Neural progenitor cell (in vitro differentiated cells): ENCODE results near the gene SNX20. TPM values are rescaled to one million over a fixed set of nuclear protein-coding genes. Genes with fewer than 3 reads are reported as not detected.

Source experiments
- DNase-seq: peaks from one replicate; pipeline ENCODE4 v3.0.0-alpha.2; 2016; ENCODE audit warnings: low spot score
- H2AFZ ChIP-seq: fragments of 200-600 bp; sonication (generic); replicated peaks from 2 replicates; pipeline ENCODE4 v1.6.1; 2016; ENCODE audit warnings: antibody characterized with exemption
- H3F3A ChIP-seq: fragments of 200-600 bp; sonication (generic); 2 replicates; pipeline ENCODE4 v1.6.1; 2016; ENCODE audit warnings: antibody characterized with exemption, low read depth
- H3K27ac ChIP-seq: fragments of 200-600 bp; sonication (generic); 2 replicates; pipeline ENCODE4 v1.5.1; 2016; ENCODE audit warnings: mild to moderate bottlenecking
- H3K27me3 ChIP-seq: fragments of 200-600 bp; sonication (generic); 2 replicates; pipeline ENCODE4 v1.6.1; 2016; ENCODE audit warnings: mild to moderate bottlenecking, moderate library complexity
- H3K36me3 ChIP-seq: fragments of 200-600 bp; sonication (generic); 2 replicates; pipeline ENCODE4 v1.5.1; 2016
- H3K4me1 ChIP-seq: fragments of 200-600 bp; sonication (generic); 2 replicates; pipeline ENCODE4 v1.6.1; 2016; ENCODE audit warnings: mixed run types
- H3K4me2 ChIP-seq: fragments of 200-600 bp; sonication (generic); 2 replicates; pipeline ENCODE4 v1.6.1; 2016
- H3K4me3 ChIP-seq: fragments of 200-600 bp; sonication (generic); 2 replicates; pipeline ENCODE4 v1.5.1; 2016
- H3K79me2 ChIP-seq: fragments of 200-600 bp; sonication (generic); 2 replicates; pipeline ENCODE4 v1.6.1; 2016; ENCODE audit warnings: low read depth
- H3K9ac ChIP-seq: fragments of 200-600 bp; sonication (generic); 2 replicates; pipeline ENCODE4 v1.6.1; 2016
- H3K9me3 ChIP-seq: fragments of 200-600 bp; sonication (generic); 2 replicates; pipeline ENCODE4 v1.5.1; 2016; ENCODE audit warnings: low read depth
- H4K20me1 ChIP-seq: fragments of 200-600 bp; sonication (generic); 2 replicates; pipeline ENCODE4 v1.6.1; 2016; ENCODE audit warnings: low read depth
- H3K27ac Mint-ChIP-seq: 3 replicates; pipeline ENCODE4 v1.8.0; 2021; ENCODE audit warnings: mixed read lengths
- H3K27me3 Mint-ChIP-seq: 2 replicates; pipeline ENCODE4 v1.8.0; 2022; ENCODE audit warnings: low read depth, mild to moderate bottlenecking, inconsistent platforms, moderate library complexity, mixed read lengths; ENCODE audit not compliant: insufficient read depth
- H3K36me3 Mint-ChIP-seq: 3 replicates; pipeline ENCODE4 v1.8.0; 2021; ENCODE audit warnings: mixed read lengths
- H3K4me1 Mint-ChIP-seq: 3 replicates; pipeline ENCODE4 v1.8.0; 2021; ENCODE audit warnings: mixed read lengths
- H3K4me3 Mint-ChIP-seq: 3 replicates; pipeline ENCODE4 v1.8.0; 2021; ENCODE audit warnings: mild to moderate bottlenecking, moderate library complexity, mixed read lengths
- H3K9me3 Mint-ChIP-seq: 3 replicates; pipeline ENCODE4 v1.8.0; 2020; ENCODE audit warnings: mixed read lengths
- CTCF ChIP-seq: fragments of 200-600 bp; sonication (generic); IDR thresholded peaks from 2 replicates; pipeline ENCODE4 v1.5.1; 2017; ENCODE audit warnings: antibody characterized with exemption, mild to moderate bottlenecking
- EZH2 ChIP-seq: fragments of 200-600 bp; sonication (generic); IDR thresholded peaks from 2 replicates; pipeline ENCODE4 v1.6.1; 2017; ENCODE audit warnings: antibody characterized with exemption, mild to moderate bottlenecking, moderate library complexity
- EZH2phosphoT487 ChIP-seq: fragments of 200-600 bp; sonication (generic); IDR thresholded peaks from 2 replicates; pipeline ENCODE4 v1.6.1; 2017; ENCODE audit warnings: antibody characterized with exemption
- total RNA-seq: library from RNA; depleted of rRNA; stranded (reverse); fragments of >200 nt; gene quantifications from 2 replicates; pipeline ENCODE4 v1.2.3, GENCODE V29; 2015; ENCODE audit warnings: low replicate concordance

SNX20 gene
- not detected in 2 replicates for total RNA-seq

- H3F3A ChIP-seq = no peaks in the 10 kb centered on the region
- no peaks in the 10 kb centered on the region for H3K4me1 ChIP-seq
- no peak within 1 kb of the TSS for H3K4me3 Mint-ChIP-seq
- H3K4me2 ChIP-seq = no peak within 1 kb of the TSS
- H3K27me3 ChIP-seq = no peaks in the 10 kb centered on the region
- H3K27me3 Mint-ChIP-seq = peaks cover 5% of the 10 kb centered on the region
- no peaks in the 10 kb centered on the region for H3K9me3 Mint-ChIP-seq
- no peaks in the 10 kb centered on the region for H3K9me3 ChIP-seq
- no peak within 1 kb of the TSS for H3K9ac ChIP-seq
- H3K36me3 Mint-ChIP-seq = no peaks in the 10 kb centered on the region
- H4K20me1 ChIP-seq = no peaks in the 10 kb centered on the region
- DNase-seq = no peak
- H3K27ac ChIP-seq = no peak within 1 kb of the TSS
- no peak within 1 kb of the TSS for H3K4me3 ChIP-seq
- H3K79me2 ChIP-seq = no peaks in the 10 kb centered on the region
- no peak within 1 kb of the TSS for H2AFZ ChIP-seq
- H3K36me3 ChIP-seq = no peaks in the 10 kb centered on the region
- H3K27ac Mint-ChIP-seq = no peak within 1 kb of the TSS
- H3K4me1 Mint-ChIP-seq = no peaks in the 10 kb centered on the region
- no peak for TF ChIP-seq EZH2phosphoT487
- no peak for TF ChIP-seq EZH2
- TF ChIP-seq CTCF = no peak
These were observed at the start of gene SNX20 for GRCh38 chr16:50681021-50681885. SNX20 (minus strand) TSS chr16:50681312; CDS start chr16:50677526, 3,786 bp downstream.

GRCh38 chr16:50724306-50724705 lies 43.2 kb upstream of the SNX20 start:
- Histone ChIP-seq H3F3A (no peaks in the 10 kb centered on the region), H3K9me3 (no peaks in the 10 kb centered on the region), H2AFZ (no peak overlapping the region), H3K36me3 (no peaks in the 10 kb centered on the region), H3K79me2 (no peaks in the 10 kb centered on the region), H3K4me1 (no peaks in the 10 kb centered on the region), H4K20me1 (no peaks in the 10 kb centered on the region), H3K27me3 (no peaks in the 10 kb centered on the region), H3K4me3 (no peak overlapping the region), H3K27ac (no peak overlapping the region), H3K9ac (no peak overlapping the region), H3K4me2 (no peak overlapping the region)
- Mint-ChIP-seq H3K27ac (no peak overlapping the region), H3K9me3 (peaks cover 6% of the 10 kb centered on the region), H3K36me3 (no peaks in the 10 kb centered on the region), H3K27me3 (peaks cover 7% of the 10 kb centered on the region), H3K4me1 (no peaks in the 10 kb centered on the region), H3K4me3 (no peak overlapping the region)
- TF ChIP-seq CTCF = no peak
- DNase-seq = no peak

GRCh38 chr16:50722960-50723359 lies 41.8 kb upstream of the SNX20 start:
- Histone ChIP-seq H3K9ac (no peak overlapping the region), H3K27ac (no peak overlapping the region), H3K36me3 (no peaks in the 10 kb centered on the region), H3K79me2 (no peaks in the 10 kb centered on the region), H3K27me3 (no peaks in the 10 kb centered on the region), H2AFZ (no peak overlapping the region), H3K4me1 (no peaks in the 10 kb centered on the region), H3K9me3 (no peaks in the 10 kb centered on the region), H3F3A (no peaks in the 10 kb centered on the region), H3K4me2 (no peak overlapping the region), H3K4me3 (no peak overlapping the region), H4K20me1 (no peaks in the 10 kb centered on the region)
- no peak overlapping the region for H3K27ac Mint-ChIP-seq
- H3K4me3 Mint-ChIP-seq = no peak overlapping the region
- peaks cover 3% of the 10 kb centered on the region for H3K4me1 Mint-ChIP-seq
- no peak for DNase-seq
- no peaks in the 10 kb centered on the region for H3K36me3 Mint-ChIP-seq
- peaks cover 6% of the 10 kb centered on the region for H3K9me3 Mint-ChIP-seq
- H3K27me3 Mint-ChIP-seq = peaks cover 7% of the 10 kb centered on the region
- TF ChIP-seq CTCF (no peak), EZH2phosphoT487 (no peak), EZH2 (no peak)
